OCI-M2 (cell line): ENCODE data around the gene CYFIP2.
"Not testable (repeated sequence)": the region's sequence is repeated elsewhere in the genome, so short reads cannot be mapped to it uniquely, and the experiment has no call there.

Experiments
- DNase-seq: peaks from one replicate; lab custom pipeline; 2025; ENCODE audit not compliant: unreplicated experiment; lab: John Stamatoyannopoulos, UW

The CYFIP2 gene

DNA sequence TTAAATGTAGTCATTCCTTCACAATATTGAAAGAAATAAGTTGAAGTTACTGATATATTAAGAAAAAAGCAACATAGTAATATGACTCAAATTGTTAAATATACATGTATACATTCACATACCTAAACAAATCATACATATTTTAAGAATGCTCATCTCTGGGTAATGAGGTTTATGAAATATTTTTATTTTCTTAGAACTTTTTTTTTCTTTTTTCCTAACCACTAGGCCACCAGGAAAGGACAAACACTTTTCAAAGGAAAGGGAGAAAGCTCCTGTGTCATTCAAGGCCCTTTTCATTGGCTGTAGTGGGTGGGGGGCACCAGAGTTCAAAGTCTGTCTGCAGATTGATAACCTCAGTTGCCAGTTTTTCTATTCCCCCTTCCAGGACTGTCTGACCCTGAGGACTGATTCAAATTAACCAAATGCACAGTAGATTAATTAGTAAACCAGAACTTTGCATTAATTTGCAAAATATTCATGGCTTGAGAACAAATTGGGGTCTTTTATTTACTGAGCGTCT lies 121.2 kb downstream of the CYFIP2 start:
- DNase-seq: no peak

DNA sequence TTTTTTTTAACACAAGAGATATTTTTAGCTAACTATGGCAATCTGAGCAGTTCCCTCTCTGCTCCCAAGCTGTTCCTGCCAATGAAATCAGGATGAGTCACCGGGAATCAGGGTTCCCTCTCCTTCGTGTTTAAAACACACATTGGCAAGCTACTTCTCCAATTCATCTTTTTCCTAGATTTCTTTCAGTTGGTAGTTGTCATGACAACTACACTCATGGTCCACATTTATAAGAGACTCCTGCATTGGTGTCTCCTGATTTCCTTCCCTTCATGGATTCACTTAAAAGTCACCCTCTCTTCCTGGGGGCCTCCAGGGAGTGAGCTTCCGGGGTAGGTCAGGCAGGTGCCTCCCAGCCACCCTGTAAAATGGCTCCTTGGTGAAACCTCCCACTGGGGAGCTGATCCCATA lies 121.8 kb downstream of the CYFIP2 start:
- no peak for DNase-seq

DNA sequence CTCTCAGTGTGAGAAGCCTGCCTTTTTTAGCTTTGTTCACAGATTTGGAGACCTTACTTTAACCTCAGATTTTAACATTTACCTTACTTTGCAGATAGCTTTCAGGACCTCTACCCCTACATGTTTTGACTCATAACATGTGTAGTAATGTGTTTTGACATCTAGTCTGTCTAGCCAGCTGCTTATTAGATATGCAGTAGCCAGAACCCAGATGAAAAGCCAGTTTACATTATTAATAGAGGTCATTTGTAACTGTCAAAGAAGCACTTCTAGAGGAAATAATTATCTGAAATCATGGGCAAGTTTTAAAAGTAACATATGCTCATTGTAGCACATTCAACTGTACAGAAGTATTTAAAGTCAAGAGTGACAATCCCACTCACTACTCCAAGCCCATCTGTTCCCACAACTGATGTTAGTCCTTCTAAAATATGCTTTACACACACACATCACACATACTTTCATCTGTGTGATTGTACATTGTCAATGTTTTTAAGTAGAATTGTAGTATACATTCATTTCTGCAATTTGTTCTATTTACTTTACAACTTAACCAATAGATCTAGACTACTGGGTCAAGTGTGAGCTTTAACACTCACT lies 122.3 kb downstream of the CYFIP2 start:
- DNase-seq: no peak

DNA sequence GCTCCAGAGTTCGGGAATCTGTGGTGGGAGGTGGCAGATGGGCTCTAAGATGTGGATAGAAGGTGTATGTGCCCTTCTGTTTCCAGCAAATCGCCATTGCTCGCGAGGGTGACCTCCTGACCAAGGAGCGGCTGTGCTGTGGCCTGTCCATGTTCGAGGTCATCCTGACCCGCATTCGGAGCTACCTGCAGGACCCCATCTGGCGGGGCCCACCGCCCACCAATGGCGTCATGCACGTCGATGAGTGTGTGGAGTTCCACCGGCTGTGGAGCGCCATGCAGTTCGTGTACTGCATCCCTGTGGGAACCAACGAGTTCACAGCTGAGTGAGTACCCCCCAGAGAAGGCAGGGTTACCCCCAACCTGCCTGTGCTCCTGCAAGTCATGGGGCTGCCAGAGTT lies 123.2 kb downstream of the CYFIP2 start:
- DNase-seq: no peak

DNA sequence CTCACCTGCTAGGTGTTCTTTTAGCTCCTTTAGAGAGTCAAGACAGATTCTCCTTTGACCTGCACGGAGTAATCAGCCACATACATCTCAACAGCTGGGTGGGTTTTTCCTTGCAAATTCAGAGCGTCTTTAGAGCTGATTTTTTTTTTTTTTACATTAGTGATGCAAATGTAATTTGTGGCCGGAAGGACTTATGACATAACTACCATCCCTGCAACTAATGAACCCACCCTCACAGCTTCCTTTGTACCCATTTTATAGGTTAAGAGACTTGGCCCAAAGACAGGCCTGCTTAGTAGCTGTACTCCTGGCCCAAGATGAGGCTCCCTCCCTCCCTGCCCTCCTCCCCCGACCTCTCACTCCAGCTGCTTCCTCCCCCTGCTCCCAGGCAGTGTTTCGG lies 124.2 kb downstream of the CYFIP2 start:
- no peak for DNase-seq

DNA sequence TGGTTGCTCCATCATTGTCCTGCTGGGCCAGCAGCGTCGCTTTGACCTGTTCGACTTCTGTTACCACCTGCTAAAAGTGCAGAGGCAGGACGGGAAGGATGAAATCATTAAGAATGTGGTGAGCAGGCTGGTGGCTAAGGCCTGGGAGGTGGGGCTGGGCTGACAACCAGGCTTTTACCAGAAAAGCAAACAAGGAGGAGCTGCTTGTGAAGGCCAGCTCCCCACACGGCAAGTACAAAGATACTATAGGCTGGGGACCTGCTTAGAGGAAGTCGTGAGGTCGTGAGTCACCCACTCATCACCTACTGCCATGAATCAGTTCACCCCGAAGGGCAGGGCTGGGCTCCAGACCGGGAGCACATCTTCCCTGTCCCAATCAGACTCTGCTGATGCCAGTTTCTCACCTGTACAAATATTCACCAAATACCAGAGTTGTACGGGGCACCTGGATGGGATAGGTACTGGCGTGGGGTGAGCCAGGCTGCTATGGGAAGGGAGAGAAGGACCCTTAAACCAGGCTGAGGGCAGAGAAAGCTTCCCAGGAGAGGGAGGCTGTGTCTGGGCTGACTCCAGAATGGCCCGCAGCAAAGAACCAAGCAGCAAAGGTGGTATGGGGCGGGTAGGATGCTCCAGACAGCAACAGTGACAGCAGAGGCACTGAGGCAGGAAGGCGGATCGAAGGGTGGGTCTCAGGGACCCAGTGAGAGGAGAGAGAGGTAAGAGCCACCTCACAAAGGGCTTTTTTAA lies 124.8 kb downstream of the CYFIP2 start:
- no peak for DNase-seq

DNA sequence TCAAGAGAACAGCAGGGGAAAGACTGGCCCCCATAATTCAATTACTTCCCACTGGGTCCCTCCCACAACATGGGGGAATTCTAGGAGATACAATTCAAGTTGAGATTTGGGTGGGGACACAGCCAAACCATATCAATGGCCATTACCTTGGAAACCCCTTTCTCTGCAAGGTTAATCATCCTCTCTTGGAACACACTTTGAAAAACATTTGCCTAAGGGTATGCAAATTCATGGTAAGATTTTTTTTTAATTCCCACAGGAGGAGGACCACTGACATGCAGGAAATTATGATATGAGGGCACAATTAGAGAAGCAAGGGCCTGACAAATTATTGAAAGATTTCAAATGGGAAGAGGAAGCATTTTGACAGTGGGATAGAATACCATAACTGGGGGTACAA lies 132.4 kb downstream of the CYFIP2 start:
- DNase-seq: no peak

DNA sequence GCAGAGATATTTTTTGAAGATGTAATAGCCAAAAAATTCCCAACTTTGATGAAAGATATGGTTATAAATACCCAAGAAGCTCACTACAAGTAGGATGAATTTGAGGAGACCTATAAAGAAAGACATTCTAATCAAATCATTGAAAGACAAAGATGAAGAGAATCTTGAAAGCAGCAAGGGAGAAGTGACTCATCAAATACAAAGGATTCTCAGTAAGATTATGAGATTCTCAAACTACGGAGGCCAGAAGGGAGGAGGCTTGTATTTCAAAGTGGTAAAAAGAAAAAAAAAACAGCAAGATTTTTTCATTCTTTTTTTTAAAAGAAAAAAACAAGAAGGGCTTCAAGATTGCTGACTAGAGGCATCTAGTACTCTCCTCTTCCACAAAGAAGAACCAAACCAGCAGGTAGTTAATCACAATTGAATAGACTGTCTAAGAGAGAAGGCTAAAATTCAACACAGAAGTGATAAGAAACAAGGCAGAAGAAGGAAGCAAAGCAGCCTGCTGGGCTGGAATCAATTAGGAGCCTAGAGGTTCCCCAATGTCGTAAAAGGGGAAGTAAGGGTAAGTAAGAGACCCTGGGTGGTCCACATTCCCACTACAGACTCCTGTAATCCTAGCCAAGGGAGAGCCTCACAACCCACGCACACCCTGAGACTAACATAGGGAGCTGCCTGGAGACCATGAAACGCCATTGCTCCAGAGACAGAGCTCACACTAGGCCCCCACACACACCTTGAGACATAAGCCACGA lies 135.0 kb downstream of the CYFIP2 start:
- DNase-seq: no peak

DNA sequence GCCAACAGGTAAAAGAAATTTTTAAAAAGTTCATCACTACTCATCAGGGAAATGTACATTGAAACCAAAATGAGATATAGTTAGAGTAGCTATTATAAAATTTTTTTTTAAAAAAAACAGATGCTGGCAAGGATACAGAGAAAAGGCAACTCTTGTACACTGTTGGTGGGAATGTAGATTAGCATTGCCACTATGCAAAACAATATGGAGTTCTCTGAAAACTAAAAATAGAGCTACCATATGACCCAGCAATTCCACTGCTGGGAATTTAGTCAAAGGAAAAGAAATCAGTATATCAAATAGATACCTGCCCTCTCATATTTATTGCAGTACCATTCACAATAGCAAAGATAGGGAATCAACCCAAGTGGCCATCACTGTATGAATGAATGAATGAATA lies 149.9 kb downstream of the CYFIP2 start:
- no peak for DNase-seq

DNA sequence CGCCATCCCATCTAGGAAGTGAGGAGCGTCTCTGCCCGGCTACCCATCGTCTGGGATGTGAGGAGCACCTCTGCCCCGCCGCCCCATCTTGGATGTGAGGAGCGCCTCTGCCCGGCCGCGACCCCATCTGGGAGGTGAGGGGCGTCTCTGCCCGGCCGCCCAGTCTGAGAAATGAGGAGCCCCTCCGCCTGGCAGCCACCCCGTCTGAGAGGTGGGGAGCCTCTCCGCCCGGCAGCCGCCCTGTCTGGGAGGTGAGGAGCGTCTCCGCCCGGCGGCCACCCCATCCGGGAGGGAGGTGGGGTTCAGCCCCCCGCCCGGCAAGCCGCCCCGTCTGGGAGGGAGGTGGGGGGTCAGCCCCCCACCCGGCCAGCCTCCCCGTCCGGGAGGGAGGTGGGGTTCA lies 153.6 kb downstream of the CYFIP2 start:
- not testable (repeated sequence) for DNase-seq

DNA sequence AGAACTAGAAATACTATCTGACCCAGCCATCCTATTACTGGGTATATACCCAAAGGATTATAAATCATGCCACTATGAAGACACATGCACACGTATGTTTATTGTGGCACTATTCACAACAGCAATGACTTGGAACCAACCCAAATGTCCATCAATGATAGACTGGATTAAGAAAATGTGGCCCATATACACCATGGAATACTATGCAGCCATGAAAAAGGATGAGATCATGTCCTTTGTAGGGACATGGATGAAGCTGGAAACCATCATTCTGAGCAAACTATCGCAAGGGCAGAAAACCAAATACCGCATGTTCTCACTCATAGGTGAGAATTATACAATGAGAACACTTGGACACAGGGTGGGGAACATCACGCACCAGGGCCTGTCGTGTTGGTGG lies 164.0 kb downstream of the CYFIP2 start:
- not testable (repeated sequence) for DNase-seq

DNA sequence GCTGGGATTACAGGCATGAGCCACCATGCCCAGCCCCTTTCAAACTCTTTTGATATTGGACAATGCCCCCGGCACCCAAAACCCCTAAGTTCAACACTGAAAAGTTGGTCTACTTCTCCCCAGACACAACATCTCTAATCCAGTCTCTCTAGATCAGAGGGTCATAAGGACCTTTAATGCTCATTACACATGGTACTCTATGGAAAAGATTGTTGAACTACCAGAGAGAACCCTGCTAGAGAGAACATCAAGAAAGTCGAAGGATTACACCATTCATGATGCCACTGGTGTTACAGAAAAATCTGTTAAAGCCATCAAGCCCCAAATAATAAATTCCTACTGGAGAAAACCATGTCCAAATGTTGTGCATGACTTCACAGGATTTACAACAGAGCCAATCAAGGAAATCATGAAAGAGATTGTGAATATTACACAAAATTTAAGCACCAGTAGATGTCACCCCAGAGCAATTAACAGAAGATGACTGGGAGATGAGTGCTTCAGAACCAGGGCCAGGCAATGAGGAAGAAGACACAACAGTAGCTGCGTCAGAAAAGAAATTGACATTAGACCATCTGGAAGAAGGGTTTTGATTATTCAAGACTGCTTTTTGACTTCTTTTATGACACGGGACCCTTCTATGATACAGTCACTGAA lies 165.7 kb downstream of the CYFIP2 start:
- DNase-seq: no peak

DNA sequence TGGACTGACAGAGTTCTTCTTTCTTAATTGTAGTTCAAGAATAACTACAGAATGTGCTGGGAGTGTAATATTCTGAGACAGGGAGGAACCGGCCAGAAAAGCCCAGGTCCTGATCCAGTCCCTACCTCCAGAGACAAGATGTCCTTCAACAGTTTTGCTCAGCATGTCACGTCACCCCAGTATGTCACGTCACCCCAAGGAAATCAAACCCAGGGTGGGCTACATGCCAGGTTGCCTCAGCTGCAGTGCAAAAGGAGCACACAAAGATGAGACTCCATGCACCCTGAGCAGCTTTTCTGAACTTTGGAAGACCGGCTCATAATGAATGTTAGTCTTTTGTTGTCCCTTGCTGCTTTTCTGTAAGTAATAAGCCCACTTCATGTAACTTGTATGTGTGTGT lies 168.2 kb downstream of the CYFIP2 start:
- DNase-seq: no peak

DNA sequence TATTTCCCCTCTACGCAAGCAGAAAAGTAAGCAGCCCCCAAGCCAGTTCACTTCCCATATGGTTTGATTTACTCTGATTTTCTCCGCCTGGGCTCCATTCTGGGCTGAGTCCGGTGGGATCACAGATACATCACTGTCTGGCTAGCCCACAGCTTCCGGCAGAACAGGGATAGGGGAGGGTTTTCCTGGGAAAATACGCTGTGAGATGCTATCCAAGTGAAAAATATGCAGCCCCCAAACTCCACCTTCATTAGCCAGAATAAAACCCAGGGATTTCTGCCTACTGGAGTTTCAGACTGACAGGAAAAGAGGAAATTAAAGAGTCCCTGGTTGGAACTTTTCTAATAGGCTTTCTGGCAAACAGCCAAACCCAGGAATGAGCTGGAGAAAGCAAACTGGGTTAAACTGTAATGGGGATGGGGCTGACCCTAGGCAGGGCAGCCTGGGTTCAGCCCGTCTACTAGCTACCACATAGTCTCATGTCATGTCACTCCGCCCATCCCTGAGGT lies 177.2 kb downstream of the CYFIP2 start:
- DNase-seq: no peak

DNA sequence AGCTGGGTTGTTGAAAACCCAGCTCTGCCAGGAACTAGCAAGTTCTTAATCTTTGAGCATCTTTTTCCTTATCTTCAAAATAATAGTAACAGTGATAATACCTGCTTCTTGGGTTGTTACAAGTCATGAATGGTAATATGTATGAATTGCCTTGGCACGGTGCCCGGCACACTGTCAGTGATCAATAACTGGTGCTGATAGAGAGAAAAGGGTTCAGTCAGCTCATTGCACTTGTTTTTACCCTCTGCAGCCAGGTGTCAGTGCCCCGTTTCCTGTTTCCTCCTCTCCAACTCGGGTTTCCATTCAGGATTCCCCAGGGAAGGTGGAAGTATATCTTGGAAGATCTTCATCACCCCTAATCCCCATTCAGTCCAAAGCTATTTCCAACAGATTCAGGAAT lies 178.3 kb downstream of the CYFIP2 start:
- no peak for DNase-seq
